ENCODE data around the gene MPRIP.
A peak's percentile ranks its signal among the peaks of the same experiment; 100 is the strongest.

The MPRIP gene

GRCh38 chr17:17200311-17200710, 158.1 kb downstream of the MPRIP start:
- no peak for DNase-seq

DNA sequence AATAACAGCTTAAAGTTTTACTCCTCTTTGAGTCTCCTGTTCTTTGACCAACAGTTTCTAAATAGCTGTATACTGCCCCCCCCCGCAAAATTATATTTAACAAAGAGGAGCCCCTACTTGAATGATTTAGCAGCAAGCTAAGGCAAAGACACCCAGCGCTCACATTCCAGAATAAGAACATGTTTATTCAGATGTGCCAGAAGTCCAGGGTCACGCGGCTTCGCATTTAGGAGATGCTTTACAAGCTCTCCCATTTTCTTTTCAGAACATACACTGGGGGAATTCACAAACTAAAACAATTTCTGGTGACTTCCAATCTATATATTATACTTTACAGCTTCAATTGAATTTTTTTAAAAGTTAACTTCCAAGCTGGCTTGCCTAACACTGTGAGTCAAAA, 158.6 kb downstream of the MPRIP start:
- DNase-seq, result no peak

DNA sequence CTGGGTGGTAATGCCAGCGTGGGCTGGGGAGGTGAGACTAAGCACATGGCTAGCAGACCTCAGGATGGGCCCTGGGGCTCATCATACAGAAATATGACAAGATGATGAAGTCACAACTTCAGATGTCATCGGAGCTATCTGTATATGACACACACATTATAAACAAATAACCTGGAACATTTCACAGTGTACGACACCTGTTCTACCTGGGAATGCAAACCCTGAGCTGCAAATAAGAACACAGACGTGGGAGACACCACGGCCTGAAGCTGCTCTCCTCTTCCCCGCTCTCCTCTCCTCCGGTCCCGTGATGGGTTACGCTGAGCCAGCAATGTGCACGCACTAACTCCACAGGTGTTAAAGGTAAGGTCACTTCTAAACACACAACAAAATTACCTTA, 159.0 kb downstream of the MPRIP start:
- no peak for DNase-seq

DNA sequence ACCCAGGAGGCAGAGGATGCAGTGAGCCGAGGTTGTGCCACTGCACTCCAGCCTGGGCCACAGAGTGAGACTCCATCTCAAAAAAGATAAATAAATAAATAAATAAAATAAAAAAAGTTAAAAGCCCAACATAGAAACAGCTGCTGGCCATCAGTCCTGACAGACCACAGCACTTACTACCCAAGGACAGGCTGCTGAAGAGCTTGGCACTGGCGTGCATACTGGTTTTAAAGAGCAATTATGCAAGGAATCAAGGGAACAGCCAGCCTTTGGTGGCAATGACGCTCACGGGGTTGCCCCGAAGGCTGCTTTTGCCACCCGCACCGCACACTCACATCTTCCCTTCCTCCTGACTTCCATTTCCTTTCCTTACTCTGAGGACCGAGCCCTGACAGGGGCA, 159.7 kb downstream of the MPRIP start:
- no peak for DNase-seq

GRCh38 chr17:17203173-17203730, 161.0 kb downstream of the MPRIP start:
- no peak for DNase-seq

GRCh38 chr17:17204041-17204591, 161.9 kb downstream of the MPRIP start:
- DNase-seq, result no peak

GRCh38 chr17:17204635-17205231, 162.5 kb downstream of the MPRIP start:
- DNase-seq, result no peak

DNA sequence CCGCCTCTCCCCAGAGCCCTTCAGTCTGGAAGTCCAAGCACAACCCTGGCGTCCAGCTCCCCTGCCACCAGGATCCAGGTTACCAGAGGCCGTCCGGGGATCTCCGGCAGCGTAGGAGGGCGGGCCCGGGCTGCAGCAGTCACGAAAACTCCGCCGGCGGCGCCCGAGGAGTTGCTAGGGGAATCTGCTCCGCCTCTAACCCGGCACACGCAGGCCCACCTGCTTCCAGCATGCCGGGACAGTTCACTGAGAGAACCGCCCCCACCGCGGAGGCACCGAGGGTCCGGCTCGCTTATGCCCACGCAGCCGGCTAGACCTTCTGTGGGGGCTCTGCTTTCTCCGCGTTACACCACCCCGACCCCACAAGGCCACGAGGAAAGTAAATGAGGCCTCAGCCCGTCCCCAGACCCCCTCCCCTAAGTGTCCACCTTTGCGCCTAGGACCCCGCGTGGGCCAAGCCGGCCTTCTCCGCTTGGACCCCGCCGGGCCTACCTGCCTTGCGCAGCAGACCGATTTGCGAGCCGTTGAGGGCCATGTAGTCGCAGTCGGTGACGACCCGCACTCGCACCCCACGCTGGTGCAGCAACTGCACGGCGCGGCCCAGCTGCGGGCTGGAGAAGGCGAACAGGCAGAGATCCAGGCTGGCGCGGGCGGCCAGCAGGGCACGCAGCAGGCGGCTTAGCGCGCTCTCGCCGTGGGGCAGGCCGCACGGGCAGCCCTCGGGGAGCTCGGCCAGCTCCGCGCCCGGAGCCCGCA, 163.3 kb downstream of the MPRIP start:
- DNase-seq, result peak; percentile 32 to 42 (median 36)

DNA sequence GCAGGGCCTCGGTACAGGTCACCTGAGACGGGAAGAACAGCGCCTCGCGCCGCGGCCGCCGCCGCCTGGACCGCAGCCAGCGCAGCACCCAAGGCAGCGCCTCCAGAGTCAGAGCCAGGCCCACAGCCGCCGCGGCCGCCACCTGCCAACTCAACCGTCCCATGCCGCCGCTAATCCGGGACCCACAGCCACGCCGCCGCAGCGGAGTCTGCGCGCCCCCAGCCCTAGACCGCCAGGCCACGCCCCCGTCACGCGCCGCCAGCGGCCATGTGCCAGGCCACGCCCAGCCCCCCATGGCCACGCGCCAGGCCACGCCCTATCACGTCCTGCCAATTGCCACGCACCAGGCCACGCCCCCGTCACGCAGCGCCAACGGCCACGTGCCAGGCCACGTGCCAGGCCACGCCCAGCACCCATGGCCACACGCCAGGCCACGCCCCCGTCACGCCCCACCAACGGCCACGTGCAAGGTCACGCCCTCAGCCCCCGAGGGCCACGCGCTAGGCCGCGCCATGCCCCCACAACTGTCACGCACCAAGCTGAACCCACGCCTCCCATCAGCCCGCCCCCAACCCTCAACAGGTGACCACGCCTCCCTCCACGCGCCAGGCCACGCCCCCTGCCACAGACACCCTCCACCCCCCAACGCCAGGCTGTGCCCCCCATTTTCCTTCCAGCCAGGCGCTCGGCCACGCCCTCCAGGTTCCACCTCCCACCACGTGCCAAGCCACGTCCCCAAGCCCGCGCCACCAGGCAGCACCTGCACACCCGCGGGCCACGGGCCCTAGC, 164.1 kb downstream of the MPRIP start, which contains the start of gene PLD6:
PLD6 (minus strand) TSS at position 210 of the 789 bp plus-strand sequence; CDS start at position 163, 47 bp downstream.
- DNase-seq, result peak; percentile 86 to 96 (median 92)

GRCh38 chr17:17206913-17207335, 164.7 kb downstream of the MPRIP start:
- DNase-seq, result no peak

DNA sequence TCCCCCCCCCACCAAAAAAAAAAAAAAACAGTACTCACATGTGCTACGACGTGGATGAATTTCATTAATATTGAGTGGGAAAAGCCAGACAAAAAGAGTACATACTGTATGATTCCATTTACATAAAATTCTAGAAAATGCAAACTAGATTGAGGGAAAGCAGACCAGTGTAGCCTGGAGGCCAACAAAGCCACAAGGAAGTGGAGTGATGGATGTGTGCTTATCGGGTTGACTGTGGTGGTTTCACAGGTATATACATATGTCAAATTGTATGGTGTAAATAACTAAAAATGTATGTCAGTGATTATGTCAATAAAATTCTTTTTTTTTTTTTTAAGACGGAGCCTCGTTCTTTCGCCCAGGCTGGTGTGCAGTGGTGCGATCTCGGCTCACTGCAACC, 165.7 kb downstream of the MPRIP start:
- no peak for DNase-seq

GRCh38 chr17:17213775-17214174, 171.5 kb downstream of the MPRIP start:
- no peak for DNase-seq

- DNase-seq, result no peak
Observed at GRCh38 chr17:17214646-17215436, 172.6 kb downstream of the MPRIP start.

- DNase-seq, result no peak
Observed at GRCh38 chr17:17215575-17215974, 173.3 kb downstream of the MPRIP start.

DNA sequence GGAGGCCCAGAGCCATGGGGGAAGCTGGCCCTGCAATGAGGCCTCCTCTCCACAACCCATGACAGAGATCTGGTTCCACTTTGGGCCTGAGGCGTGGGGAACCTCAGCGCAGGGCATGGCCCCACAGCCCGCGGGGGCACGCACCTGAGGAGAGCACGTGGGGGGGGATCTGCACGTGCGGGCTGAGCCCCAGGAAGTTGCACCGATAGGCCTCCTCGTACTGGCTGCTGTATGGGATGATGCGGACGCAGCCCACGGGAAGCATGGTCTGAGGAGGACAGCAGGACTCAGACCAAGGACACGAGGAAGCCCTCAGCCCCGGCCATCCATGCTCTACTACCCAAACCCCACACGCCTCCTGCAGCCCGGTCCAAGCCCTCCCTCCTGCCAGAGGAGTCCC, 174.0 kb downstream of the MPRIP start:
- DNase-seq, result no peak

- no peak for DNase-seq
Observed at GRCh38 chr17:17216776-17217175, 174.5 kb downstream of the MPRIP start.

GRCh38 chr17:17217995-17218394, 175.7 kb downstream of the MPRIP start:
- no peak for DNase-seq

GRCh38 chr17:17220529-17220928, 178.3 kb downstream of the MPRIP start:
- no peak for DNase-seq

- DNase-seq, result no peak
Observed at GRCh38 chr17:17221329-17221728, 179.1 kb downstream of the MPRIP start.

DNA sequence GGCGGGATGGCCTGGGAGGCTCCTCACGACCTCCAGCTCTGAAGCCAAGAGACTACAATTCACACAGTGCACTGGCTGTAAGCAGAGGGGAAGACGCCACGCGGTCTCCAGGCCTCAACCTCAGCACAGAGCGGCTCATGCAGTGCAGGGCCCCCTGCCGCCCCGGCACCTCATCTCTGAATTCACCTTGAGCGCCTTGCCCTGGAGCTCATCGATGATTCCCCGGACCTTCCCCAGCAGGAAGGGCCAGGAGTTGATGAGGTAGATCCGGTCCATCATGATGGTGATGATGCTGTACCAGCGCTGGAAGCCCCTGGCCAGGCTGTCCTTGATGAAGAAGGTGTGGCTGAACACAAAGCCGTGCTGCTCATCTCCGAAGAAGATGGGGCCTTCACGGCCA, 181.5 kb downstream of the MPRIP start:
- DNase-seq, result no peak

DNA sequence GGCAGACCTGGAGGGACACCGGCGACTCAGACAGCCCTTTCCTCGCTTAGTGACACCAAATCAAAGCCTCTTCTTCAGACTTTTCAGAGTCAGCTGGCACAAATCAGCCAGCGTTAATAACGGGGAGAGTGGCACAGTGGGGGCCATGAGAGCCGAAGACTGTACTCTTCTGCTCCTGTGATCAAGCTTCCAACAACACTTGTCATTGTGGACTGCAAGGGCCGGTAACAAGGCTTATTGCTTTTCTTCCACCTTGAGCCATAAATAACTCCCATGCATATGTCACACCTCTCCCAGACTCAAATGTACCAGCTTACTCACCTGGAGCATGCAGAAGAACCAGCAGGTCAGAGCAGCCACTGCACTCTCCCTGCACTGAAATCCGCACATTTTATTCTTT, 181.9 kb downstream of the MPRIP start:
- no peak for DNase-seq

DNA sequence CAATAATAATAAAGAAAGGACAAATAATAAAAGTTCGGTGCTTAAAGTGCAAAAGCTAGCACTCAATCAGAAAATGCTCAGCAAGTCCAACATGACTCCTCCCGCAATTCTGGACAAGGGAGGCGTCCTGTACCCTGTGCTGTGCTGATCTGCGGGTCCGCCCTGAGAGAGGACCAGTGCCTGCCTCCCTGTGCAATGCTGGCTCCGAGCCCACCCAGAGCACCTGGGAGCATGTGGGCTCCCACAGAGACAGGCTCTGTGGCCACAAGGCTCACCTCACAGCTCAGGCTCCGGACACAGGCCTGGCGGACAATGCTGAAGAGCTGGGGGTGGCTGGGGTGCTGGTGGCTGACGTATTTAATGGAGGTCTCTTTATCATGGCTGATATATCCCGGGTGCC, 183.6 kb downstream of the MPRIP start:
- DNase-seq, result no peak
